GM23338 (cell line): Measurements from ENCODE around the gene RELL1. TPM values are rescaled to one million over a fixed set of nuclear protein-coding genes. Genes with fewer than 3 reads are reported as not detected.

ENCODE experiments used
- ATAC-seq: fragments of 200-7000 bp; cut with Tn5 transposase; 3 replicates; pipeline ENCODE4 v1.9.1; 2020
- DNase-seq: peaks from one replicate; pipeline ENCODE4 v3.0.0-alpha.2; 2015; ENCODE audit warnings: low spot score
- H2AFZ ChIP-seq: fragments of 200-600 bp; sonication (generic); 2 replicates; pipeline ENCODE4 v1.8.0; 2016; ENCODE audit warnings: antibody characterized with exemption, mild to moderate bottlenecking, moderate library complexity
- H3F3A ChIP-seq: fragments of 200-600 bp; sonication (generic); replicated peaks from 2 replicates; pipeline ENCODE4 v1.8.0; 2017; ENCODE audit warnings: antibody characterized with exemption, mixed run types, low read depth
- H3K27ac ChIP-seq: fragments of 200-600 bp; sonication (generic); 2 replicates; pipeline ENCODE4 v1.6.1; 2016; ENCODE audit warnings: low read depth
- H3K27me3 ChIP-seq: fragments of 200-600 bp; sonication (generic); 2 replicates; pipeline ENCODE4 v1.8.0; 2016; ENCODE audit warnings: mild to moderate bottlenecking, mixed run types, moderate library complexity; ENCODE audit not compliant: insufficient read depth
- H3K36me3 ChIP-seq: fragments of 200-600 bp; sonication (generic); 2 replicates; pipeline ENCODE4 v1.8.0; 2016; ENCODE audit warnings: mild to moderate bottlenecking; ENCODE audit not compliant: insufficient read depth
- H3K4me1 ChIP-seq: fragments of 200-600 bp; sonication (generic); 2 replicates; pipeline ENCODE4 v1.8.0; 2016; ENCODE audit warnings: mild to moderate bottlenecking, moderate library complexity; ENCODE audit not compliant: insufficient read depth
- H3K4me2 ChIP-seq: fragments of 200-600 bp; sonication (generic); 2 replicates; pipeline ENCODE4 v1.7.1; 2017; ENCODE audit warnings: mixed run types
- H3K4me3 ChIP-seq: fragments of 200-600 bp; sonication (generic); 2 replicates; pipeline ENCODE4 v1.6.1; 2016; ENCODE audit warnings: mixed run types
- H3K79me2 ChIP-seq: fragments of 200-600 bp; sonication (generic); replicated peaks from 2 replicates; pipeline ENCODE4 v1.8.0; 2017; ENCODE audit warnings: mild to moderate bottlenecking; ENCODE audit not compliant: insufficient read depth
- H3K9me2 ChIP-seq: fragments of 200-600 bp; sonication (generic); 2 replicates; pipeline ENCODE4 v1.8.0; 2017; ENCODE audit not compliant: insufficient read depth
- H4K20me1 ChIP-seq: fragments of 200-600 bp; sonication (generic); replicated peaks from 2 replicates; pipeline ENCODE4 v1.8.0; 2017; ENCODE audit warnings: mild to moderate bottlenecking; ENCODE audit not compliant: insufficient read depth
- H3K27ac Mint-ChIP-seq: 2 replicates; pipeline ENCODE4 v1.8.0; 2020; ENCODE audit warnings: inconsistent platforms, mild to moderate bottlenecking, moderate library complexity, mixed read lengths
- H3K27me3 Mint-ChIP-seq: 3 replicates; pipeline ENCODE4 v1.8.0; 2022; ENCODE audit warnings: low read depth, mild to moderate bottlenecking, moderate library complexity, mixed read lengths, inconsistent platforms; ENCODE audit not compliant: insufficient read depth, poor library complexity
- H3K36me3 Mint-ChIP-seq: 3 replicates; pipeline ENCODE4 v1.8.0; 2021; ENCODE audit warnings: low read depth, mild to moderate bottlenecking, inconsistent platforms, moderate library complexity, mixed read lengths
- H3K4me1 Mint-ChIP-seq: 3 replicates; pipeline ENCODE4 v1.8.0; 2020; ENCODE audit warnings: mild to moderate bottlenecking, inconsistent platforms, mixed read lengths
- H3K4me3 Mint-ChIP-seq: 3 replicates; pipeline ENCODE4 v1.8.0; 2021; ENCODE audit warnings: moderate library complexity, mild to moderate bottlenecking, inconsistent platforms, mixed read lengths
- H3K9me3 Mint-ChIP-seq: 3 replicates; pipeline ENCODE4 v1.8.0; 2020; ENCODE audit warnings: moderate library complexity, mild to moderate bottlenecking, inconsistent platforms, mixed read lengths
- CREB1 ChIP-seq: fragments of 250-450 bp; sonication (Bioruptor Pico); IDR thresholded peaks from 2 replicates; pipeline ENCODE4 v1.5.0; 2020; ENCODE audit warnings: low read depth, mild to moderate bottlenecking, moderate library complexity
- CTCF ChIP-seq, 2 experiments: fragments of 200-600 bp in 1 of 2; sonication (generic) in 1 of 2; conservative IDR thresholded peaks; 2 replicates each; pipeline versions ENCODE4 v1.5.1 to v1.6.1; 2016 to 2017; ENCODE audit warnings: antibody characterized with exemption in 2 of 2, low read depth in 2 of 2, mild to moderate bottlenecking in 2 of 2, moderate library complexity in 1 of 2
- ETS1 ChIP-seq: IDR thresholded peaks from 2 replicates; pipeline ENCODE4 v1.6.1; 2016; ENCODE audit warnings: antibody characterized with exemption
- EZH2 ChIP-seq: fragments of 200-600 bp; sonication (generic); IDR thresholded peaks from one replicate; pipeline ENCODE4 v1.8.0; 2017; ENCODE audit warnings: antibody characterized with exemption, mild to moderate bottlenecking, low read depth; ENCODE audit not compliant: unreplicated experiment
- EZH2phosphoT487 ChIP-seq: fragments of 200-600 bp; sonication (generic); IDR thresholded peaks from one replicate; pipeline ENCODE4 v1.8.1; 2018; ENCODE audit warnings: antibody characterized with exemption; ENCODE audit not compliant: unreplicated experiment
- JUNB ChIP-seq: IDR thresholded peaks from one replicate; pipeline ENCODE4 v1.6.1; 2016; ENCODE audit warnings: antibody characterized with exemption; ENCODE audit not compliant: unreplicated experiment
- NANOG ChIP-seq: IDR thresholded peaks from 2 replicates; pipeline ENCODE4 v1.6.1; 2016; ENCODE audit warnings: antibody characterized with exemption, borderline replicate concordance
- POLR2AphosphoS5 ChIP-seq: IDR thresholded peaks from 2 replicates; pipeline ENCODE4 v1.6.1; 2016; ENCODE audit warnings: antibody characterized with exemption, low read depth
- REST ChIP-seq: IDR thresholded peaks from one replicate; pipeline ENCODE4 v1.6.1; 2018; ENCODE audit warnings: antibody characterized with exemption; ENCODE audit not compliant: unreplicated experiment
- STAT1 ChIP-seq: IDR thresholded peaks from one replicate; pipeline ENCODE4 v1.6.1; 2016; ENCODE audit warnings: antibody characterized with exemption; ENCODE audit not compliant: unreplicated experiment
- ZNF114 ChIP-seq: fragments of 250-450 bp; sonication (Bioruptor Pico); IDR thresholded peaks from 2 replicates; pipeline ENCODE4 v1.5.0; 2020; ENCODE audit warnings: mild to moderate bottlenecking, moderate library complexity
- ZNF331 ChIP-seq: fragments of 250-450 bp; sonication (Bioruptor Pico); IDR thresholded peaks from 2 replicates; pipeline ENCODE4 v1.5.0; 2020; ENCODE audit warnings: low read depth, mild to moderate bottlenecking, moderate library complexity
- ZNF462 ChIP-seq: fragments of 250-450 bp; sonication (Bioruptor Pico); IDR thresholded peaks from 2 replicates; pipeline ENCODE4 v1.5.0; 2020; ENCODE audit warnings: mild to moderate bottlenecking, moderate library complexity
- polyA plus RNA-seq: library from polyadenylated mRNA; unstranded; fragments of >200 nt; fragmentation: Nextera tagmentation; extraction: Ambion mirVana; gene quantifications from 2 replicates; pipeline ENCODE4 v1.2.1, GENCODE V29; 2016
- total RNA-seq: library from RNA; depleted of rRNA; stranded (reverse); fragments of >200 nt; shearing (Covaris generic); gene quantifications from 2 replicates; pipeline ENCODE4 v1.2.3, GENCODE V29; 2014

The RELL1 gene
- total and polyA plus RNA-seq, 2 experiments from 2014 or later: 2.8 to 28.5 TPM

- TF ChIP-seq EZH2phosphoT487 (no peak), JUNB (no peak), CREB1 (CRISPR knock-in tag) (no peak), ZNF114 (CRISPR knock-in tag) (no peak), ZNF462 (CRISPR knock-in tag) (no peak), ZNF331 (CRISPR knock-in tag) (no peak), CTCF (conservative IDR thresholded peaks at IDR 0.05; ENCODE audit: low read depth in 2 of 2) (no peak), STAT1 (no peak), REST (no peak), EZH2 (no peak), ETS1 (no peak), POLR2AphosphoS5 (no peak), NANOG (no peak)
- no peak for ATAC-seq
- H3K27ac Mint-ChIP-seq: no peak overlapping the region
Measured at GRCh38 chr4:37721995-37722638, 35.9 kb upstream of the RELL1 start.

More at GRCh38 chr4:37721995-37722638, 35.9 kb upstream of the RELL1 start:
- Histone ChIP-seq H3K36me3 (no peaks in the 10 kb centered on the region), H3F3A (no peaks in the 10 kb centered on the region), H3K9me2 (no peaks in the 10 kb centered on the region; the same call in 1 of the 2 replicates), H3K4me2 (no peak overlapping the region), H2AFZ (no peak overlapping the region), H3K27ac (no peak overlapping the region), H3K79me2 (no peaks in the 10 kb centered on the region), H3K4me1 (no peaks in the 10 kb centered on the region), H4K20me1 (no peaks in the 10 kb centered on the region), H3K4me3 (no peak overlapping the region), H3K27me3 (no peaks in the 10 kb centered on the region)
- H3K36me3 Mint-ChIP-seq: no peaks in the 10 kb centered on the region
- no peak for DNase-seq
- peaks cover 5% of the 10 kb centered on the region for H3K27me3 Mint-ChIP-seq
- H3K4me3 Mint-ChIP-seq: no peak overlapping the region
- no peaks in the 10 kb centered on the region for H3K9me3 Mint-ChIP-seq
- peaks cover 5% of the 10 kb centered on the region; the same call in 1 of the 3 replicates for H3K4me1 Mint-ChIP-seq
